Choroid plexus epithelial cell (primary cell): ENCODE measurements around the gene FHOD3.

Experiments used
- DNase-seq: peaks from one replicate; pipeline ENCODE4 v3.0.0-alpha.2; 2010; ENCODE audit warnings: low read depth
- H3K4me3 ChIP-seq: 2 replicates; pipeline ENCODE4 v1.5.1; 2011; ENCODE audit warnings: low read depth, mild to moderate bottlenecking, control low read depth, low read length, moderate library complexity
- CTCF ChIP-seq: conservative IDR thresholded peaks from 2 replicates; pipeline ENCODE4 v1.5.1; 2011; ENCODE audit warnings: low read depth, mild to moderate bottlenecking, control low read depth, inconsistent platforms, low read length, moderate library complexity

The FHOD3 gene

GRCh38 chr18:36735130-36735529 lies 437.6 kb downstream of the FHOD3 start:
- DNase-seq = no peak
- no peak for TF ChIP-seq CTCF
- no peak overlapping the region for H3K4me3 ChIP-seq

GRCh38 chr18:36736094-36736493 lies 438.6 kb downstream of the FHOD3 start:
- DNase-seq = no peak
- H3K4me3 ChIP-seq = no peak overlapping the region
- no peak for TF ChIP-seq CTCF

GRCh38 chr18:36737316-36737715 lies 439.8 kb downstream of the FHOD3 start:
- DNase-seq = no peak
- H3K4me3 ChIP-seq = no peak overlapping the region
- TF ChIP-seq CTCF = no peak

GRCh38 chr18:36744261-36744876 lies 446.9 kb downstream of the FHOD3 start:
- no peak overlapping the region for H3K4me3 ChIP-seq
- DNase-seq = no peak
- no peak for TF ChIP-seq CTCF

- TF ChIP-seq CTCF = no peak
- H3K4me3 ChIP-seq = no peak overlapping the region
- no peak for DNase-seq
Observed at GRCh38 chr18:36745219-36745975, 447.9 kb downstream of the FHOD3 start.

GRCh38 chr18:36752929-36753865 lies 455.7 kb downstream of the FHOD3 start:
- DNase-seq = peak; percentile 16
- H3K4me3 ChIP-seq = no peak overlapping the region
- TF ChIP-seq CTCF = no peak
